Pancreas (tissue), 10 donors: ENCODE measurements around the gene ZIC4. TPM values are rescaled to one million over a fixed set of nuclear protein-coding genes. Genes with fewer than 3 reads are reported as not detected.

Experiments used
- ATAC-seq, 4 donors: fragments of 200-7000 bp; cut with Tn5 transposase; one replicate each; pipeline versions ENCODE4 v1.8.0 to v1.9.1; 2020; ENCODE audit warnings: mild to moderate bottlenecking in 4 of 4, moderate library complexity in 4 of 4
- DNase-seq, 6 donors: peaks; one replicate each; pipeline ENCODE4 v3.0.0-alpha.2; 2020
- FAIRE-seq: peaks from 2 replicates; lab custom pipeline; 2012; peaks lifted over from hg19 to GRCh38; lab: Jason Lieb, UNC
- H3K27ac ChIP-seq, 4 donors: fragments of 200-600 bp; sonication (generic); 1 replicate in 3 of 4; 2 replicates in 1 of 4; pipeline versions ENCODE4 v1.5.0 to v1.8.0; 2020
- H3K27me3 ChIP-seq, 4 donors: fragments of 200-600 bp; one replicate each; pipeline ENCODE4 v1.8.0; 2021
- H3K36me3 ChIP-seq, 3 donors: fragments of 200-600 bp; sonication (generic) in 1 of 3; one replicate each; pipeline versions ENCODE4 v1.5.0 to v1.8.0; 2020 to 2021
- H3K4me1 ChIP-seq, 3 donors: fragments of 200-600 bp; one replicate each; pipeline ENCODE4 v1.8.0; 2021
- H3K4me3 ChIP-seq, 4 donors: fragments of 200-600 bp; sonication (generic) in 2 of 4; one replicate each; pipeline versions ENCODE4 v1.5.0 to v1.8.0; 2020 to 2021
- H3K9me3 ChIP-seq, 4 donors: fragments of 200-600 bp; one replicate each; pipeline ENCODE4 v1.8.0; 2021
- CTCF ChIP-seq, 4 donors: fragments of 200-600 bp; sonication (generic) in 3 of 4; IDR thresholded peaks; one replicate each; pipeline versions ENCODE4 v1.5.0 to v1.8.0; 2021; ENCODE audit warnings: antibody characterized with exemption in 4 of 4
- WGBS, 2 donors: extraction: QIAGEN DNeasy Blood & Tissue Kit; methylation state at CpG; one replicate each; pipeline ENCODE4 v1.1.7; 2013; 5-methylcytosine and 5-hydroxymethylcytosine counted together
- intact Hi-C, 3 donors: fragments of 100-400 bp; cut with DNase I; formaldehyde crosslinking; loops; one replicate each; pipeline versions ENCODE4 v1.11.1 to v1.14.2; 2022
- polyA plus RNA-seq, 2 donors: library from polyadenylated mRNA; stranded (reverse); fragments of 200-250 nt; gene quantifications; one replicate each; pipeline ENCODE4 v1.2.3, GENCODE V29; 2013
- total RNA-seq, 6 donors: library from RNA; stranded (reverse); fragmentation: NEBNext Ultra II Directional in 4 of 6; extraction: Animal tissue kit (Norgen Biotek cat#: 25700) in 4 of 6; gene quantifications; one replicate each; pipeline versions ENCODE4 v1.2.1 to v1.2.4, GENCODE V29; 2021 to 2023
- donor health status: healthy with polysubstance abuse.
- donor health status: DM: no; HTN: no; CAD: no; lungs with moderate emphysema.
- donor health status: DM: no; HTN: no; CAD: no.
- donor health status: control.
- donor health status: control.
- donor health status: Bipolar disorder and iron deficiency.
- donor health status: DM: yes; HTN: yes; CAD: no.
- donor health status: DM: no; HTN: no; CAD: no.
- donor health status: DM: no; HTN: no; CAD: no.
- donor health status: DM: yes; HTN: yes; CAD: no.

ZIC4 gene
- total and polyA plus RNA-seq, 8 donors = not detected

GRCh38 chr3:147365196-147366115 is 40.9 kb downstream of the ZIC4 start:
- ATAC-seq (no peak), FAIRE-seq (no peak), DNase-seq (no peak)
- Histone ChIP-seq H3K9me3 (no peaks in the 10 kb centered on the region), H3K4me1 (no peaks in the 10 kb centered on the region), H3K27ac (no peak overlapping the region), H3K36me3 (no peaks in the 10 kb centered on the region), H3K4me3 (no peak overlapping the region), H3K27me3 (peaks cover 4 to 58% (median 13%) of the 10 kb centered on the region in 4 donors)
- WGBS, 2 donors = 29 to 32% methylated on average over 6 of the region's 6 CpGs
- intact Hi-C loops = loop anchor here in 1 of 3 donors (10.0 kb wide), 1 partner anchor 49 kb away; no protein-coding TSS in a partner anchor
- TF ChIP-seq CTCF (IDR thresholded peaks at IDR 0.05) = no peak

- Histone ChIP-seq H3K36me3 (no peaks in the 10 kb centered on the region), H3K4me3 (no peak overlapping the region), H3K9me3 (no peaks in the 10 kb centered on the region), H3K27me3 (peaks cover under 1 to 56% (median 10%) of the 10 kb centered on the region in 4 donors), H3K4me1 (no peaks in the 10 kb centered on the region), H3K27ac (no peak overlapping the region)
- intact Hi-C loops = loop anchor here in 1 of 3 donors (10.0 kb wide), 1 partner anchor 50 kb away; no protein-coding TSS in a partner anchor
- FAIRE-seq (no peak), DNase-seq (no peak), ATAC-seq (no peak)
- WGBS, 2 donors = 7 to 25% methylated on average over 1 of the region's 1 CpG
- no peak for TF ChIP-seq CTCF (IDR thresholded peaks at IDR 0.05)
Measured at GRCh38 chr3:147364771-147365170, 41.6 kb downstream of the ZIC4 start.

- TF ChIP-seq CTCF (IDR thresholded peaks at IDR 0.05) = peak in 2 of 4 donors; percentile 21 to 23
- FAIRE-seq = no peak
- Histone ChIP-seq H3K9me3 (no peaks in the 10 kb centered on the region), H3K4me1 (no peaks in the 10 kb centered on the region), H3K27me3 (peaks cover 3 to 54% (median 15%) of the 10 kb centered on the region in 4 donors), H3K36me3 (no peaks in the 10 kb centered on the region), H3K4me3 (no peak overlapping the region), H3K27ac (no peak overlapping the region)
- DNase-seq = peak in 3 of 6 donors; percentile 32 to 80 (median 35)
- 11 to 14% methylated on average over 12 of the region's 12 CpGs for WGBS, 2 donors
- intact Hi-C loops = loop anchor here in 1 of 3 donors (10.0 kb wide), 1 partner anchor 53 kb away; no protein-coding TSS in a partner anchor
- ATAC-seq = no peak
Measured at GRCh38 chr3:147361454-147362420, 44.6 kb downstream of the ZIC4 start.

- no peak for TF ChIP-seq CTCF (IDR thresholded peaks at IDR 0.05)
- Histone ChIP-seq H3K9me3 (no peaks in the 10 kb centered on the region), H3K36me3 (no peaks in the 10 kb centered on the region), H3K4me1 (no peaks in the 10 kb centered on the region), H3K27ac (no peak overlapping the region), H3K4me3 (no peak overlapping the region), H3K27me3 (peaks cover 8 to 52% (median 20%) of the 10 kb centered on the region in 4 donors)
- intact Hi-C loops = loop anchor here in 1 of 3 donors (10.0 kb wide), 1 partner anchor 54 kb away; no protein-coding TSS in a partner anchor
- DNase-seq (no peak), ATAC-seq (no peak), FAIRE-seq (no peak)
- 7 to 8% methylated on average over 21 of the region's 21 CpGs for WGBS, 2 donors
Measured at GRCh38 chr3:147360646-147361453, 45.5 kb downstream of the ZIC4 start.
